BE2C (cell line): Measurements from ENCODE around the gene IL23R.
"Not testable (repeated sequence)": the region's sequence is repeated elsewhere in the genome, so short reads cannot be mapped to it uniquely, and the experiment has no call there.

ENCODE experiments used
- DNase-seq: peaks from one replicate; pipeline ENCODE4 v3.0.0-alpha.2; 2020
- H3K27me3 ChIP-seq: fragments of 250-450 bp; sonication (Bioruptor Pico); 2 replicates; pipeline ENCODE4 v1.5.1; 2020; ENCODE audit warnings: mild to moderate bottlenecking
- H3K36me3 ChIP-seq: fragments of 250-450 bp; sonication (Bioruptor Pico); 2 replicates; pipeline ENCODE4 v1.5.1; 2020; ENCODE audit warnings: mild to moderate bottlenecking
- H3K4me1 ChIP-seq: fragments of 250-450 bp; sonication (Bioruptor Pico); 2 replicates; pipeline ENCODE4 v1.5.1; 2020
- H3K4me3 ChIP-seq: 2 replicates; pipeline ENCODE4 v1.5.1; 2011; ENCODE audit warnings: low read depth, low read length
- H3K9me3 ChIP-seq: fragments of 250-450 bp; sonication (Bioruptor Pico); 2 replicates; pipeline ENCODE4 v1.5.1; 2020
- CTCF ChIP-seq: IDR thresholded peaks from 2 replicates; pipeline ENCODE4 v1.5.1; 2012; ENCODE audit warnings: mild to moderate bottlenecking, low read depth, low read length

IL23R gene

GRCh38 chr1:67192902-67193301, 26.6 kb downstream of the IL23R start:
- Histone ChIP-seq H3K36me3 (no peaks in the 10 kb centered on the region), H3K4me3 (no peak overlapping the region), H3K27me3 (no peaks in the 10 kb centered on the region), H3K9me3 (no peaks in the 10 kb centered on the region), H3K4me1 (no peaks in the 10 kb centered on the region)
- DNase-seq = no peak
- no peak for TF ChIP-seq CTCF

GRCh38 chr1:67193704-67194103, 27.4 kb downstream of the IL23R start:
- Histone ChIP-seq H3K4me1 (no peaks in the 10 kb centered on the region), H3K27me3 (no peaks in the 10 kb centered on the region), H3K9me3 (no peaks in the 10 kb centered on the region), H3K4me3 (no peak overlapping the region), H3K36me3 (no peaks in the 10 kb centered on the region)
- TF ChIP-seq CTCF = no peak
- DNase-seq = no peak

- Histone ChIP-seq H3K36me3 (no peaks in the 10 kb centered on the region), H3K27me3 (no peaks in the 10 kb centered on the region), H3K4me1 (no peaks in the 10 kb centered on the region), H3K4me3 (no peak overlapping the region), H3K9me3 (no peaks in the 10 kb centered on the region)
- no peak for TF ChIP-seq CTCF
- DNase-seq = no peak
Measured at GRCh38 chr1:67194209-67194863, 28.1 kb downstream of the IL23R start.

GRCh38 chr1:67200755-67201154, 34.5 kb downstream of the IL23R start:
- TF ChIP-seq CTCF = no peak
- Histone ChIP-seq H3K4me1 (no peaks in the 10 kb centered on the region), H3K9me3 (no peaks in the 10 kb centered on the region), H3K27me3 (no peaks in the 10 kb centered on the region), H3K36me3 (no peaks in the 10 kb centered on the region), H3K4me3 (no peak overlapping the region)
- DNase-seq = no peak

GRCh38 chr1:67201891-67202290, 35.6 kb downstream of the IL23R start:
- no peaks in the 10 kb centered on the region for H3K27me3 ChIP-seq
- H3K9me3 ChIP-seq = no peaks in the 10 kb centered on the region
- no peaks in the 10 kb centered on the region for H3K4me1 ChIP-seq
- H3K4me3 ChIP-seq = no peak overlapping the region
- H3K36me3 ChIP-seq = no peaks in the 10 kb centered on the region
- no peak for TF ChIP-seq CTCF
- DNase-seq = no peak

GRCh38 chr1:67204298-67204980, 38.2 kb downstream of the IL23R start:
- TF ChIP-seq CTCF = no peak
- no peaks in the 10 kb centered on the region for H3K36me3 ChIP-seq
- DNase-seq = no peak
- no peaks in the 10 kb centered on the region for H3K9me3 ChIP-seq
- no peaks in the 10 kb centered on the region for H3K27me3 ChIP-seq
- no peak overlapping the region for H3K4me3 ChIP-seq
- H3K4me1 ChIP-seq = no peaks in the 10 kb centered on the region

GRCh38 chr1:67207398-67207797, 41.1 kb downstream of the IL23R start:
- H3K36me3 ChIP-seq, H3K4me3 ChIP-seq, H3K9me3 ChIP-seq, H3K4me1 ChIP-seq, DNase-seq, H3K27me3 ChIP-seq: not testable (repeated sequence)
